GM12892 (cell line): ENCODE results near the gene ERFL.

ENCODE experiments used
- POLR2A ChIP-seq: IDR thresholded peaks from 2 replicates; pipeline ENCODE4 v1.6.1; 2011; ENCODE audit warnings: low read depth, low read length, control low read depth
- POLR2AphosphoS5 ChIP-seq: IDR thresholded peaks from 2 replicates; pipeline ENCODE4 v1.6.1; 2011; ENCODE audit warnings: low read depth, low read length, control low read depth

- TF ChIP-seq POLR2AphosphoS5 (no peak), POLR2A (no peak)
Observed at GRCh38 chr19:41859213-41859617, 69.0 kb downstream of the ERFL start.
